Hematopoietic multipotent progenitor cell treated with erythropoietin and hydrocortisone succinate and interleukin-3 and kit ligand, for 8 days (in vitro differentiated cells): Measurements from ENCODE around the gene GOLGA3.
"Not testable (repeated sequence)": the region's sequence is repeated elsewhere in the genome, so short reads cannot be mapped to it uniquely, and the experiment has no call there.

Experiments
- DNase-seq: peaks from one replicate; pipeline ENCODE4 v3.0.0-alpha.2; 2015

GOLGA3 gene

GRCh38 chr12:132828706-132829534 is at the start of gene GOLGA3:
GOLGA3 (minus strand) TSS chr12:132828869; CDS start chr12:132822128, 6,741 bp downstream.
- peak; percentile 92 for DNase-seq

DNA sequence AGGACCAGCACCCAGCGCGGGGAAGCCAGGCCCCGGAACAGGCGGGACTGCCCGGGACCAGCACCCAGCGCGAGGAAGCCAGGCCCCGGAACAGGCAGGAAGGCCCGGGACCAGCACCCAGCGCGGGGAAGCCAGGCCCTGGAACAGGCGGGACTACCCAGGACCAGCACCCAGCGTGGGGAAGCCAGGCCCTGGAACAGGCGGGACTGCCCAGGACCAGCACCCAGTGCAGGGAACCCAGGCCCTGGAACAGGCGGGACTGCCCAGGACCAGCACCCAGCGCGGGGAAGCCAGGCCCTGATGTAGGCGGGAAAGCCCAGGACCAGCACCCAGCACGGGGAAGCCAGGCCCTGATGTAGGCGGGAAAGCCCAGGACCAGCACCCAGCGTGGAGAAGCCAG is 46.0 kb upstream of the GOLGA3 start:
- not testable (repeated sequence) for DNase-seq

DNA sequence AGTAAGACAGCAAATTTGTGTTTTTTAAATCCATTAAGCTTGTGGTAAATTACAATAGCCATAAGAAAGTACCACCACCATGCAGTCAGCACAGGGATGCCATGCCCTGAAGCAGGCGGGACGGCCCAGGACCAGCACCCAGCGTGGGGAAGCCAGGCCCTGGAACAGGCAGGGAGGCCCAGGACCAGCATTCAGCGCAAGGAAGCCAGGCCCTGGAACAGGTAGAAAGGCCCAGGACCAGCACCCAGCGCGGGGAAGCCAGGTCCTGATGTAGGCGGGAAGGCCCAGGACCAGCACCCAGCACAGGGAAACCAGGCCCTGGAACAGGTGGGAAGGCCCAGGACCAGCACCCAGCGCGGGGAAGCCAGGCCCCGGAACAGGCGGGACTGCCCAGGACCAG is 45.5 kb upstream of the GOLGA3 start:
- no peak for DNase-seq

DNA sequence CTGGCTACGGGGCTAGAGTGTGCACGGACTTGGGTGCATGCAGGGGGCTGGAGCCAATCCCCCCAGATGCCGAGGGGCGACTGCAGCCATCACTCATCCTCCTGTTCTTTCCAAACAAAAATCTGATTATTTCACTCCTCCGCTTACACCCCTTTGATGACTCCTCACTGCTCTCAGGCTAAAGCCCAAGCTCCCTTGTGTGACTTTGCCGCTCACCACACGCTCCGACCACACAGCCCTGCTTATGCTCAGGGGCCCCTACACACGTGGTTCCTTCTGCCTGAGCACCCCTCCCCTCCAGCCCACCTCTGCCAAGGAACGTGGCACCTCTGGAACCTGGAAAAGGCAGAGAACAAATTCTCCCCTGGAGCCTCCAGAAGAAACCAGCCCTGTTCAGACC is 45.1 kb upstream of the GOLGA3 start:
- no peak for DNase-seq

DNA sequence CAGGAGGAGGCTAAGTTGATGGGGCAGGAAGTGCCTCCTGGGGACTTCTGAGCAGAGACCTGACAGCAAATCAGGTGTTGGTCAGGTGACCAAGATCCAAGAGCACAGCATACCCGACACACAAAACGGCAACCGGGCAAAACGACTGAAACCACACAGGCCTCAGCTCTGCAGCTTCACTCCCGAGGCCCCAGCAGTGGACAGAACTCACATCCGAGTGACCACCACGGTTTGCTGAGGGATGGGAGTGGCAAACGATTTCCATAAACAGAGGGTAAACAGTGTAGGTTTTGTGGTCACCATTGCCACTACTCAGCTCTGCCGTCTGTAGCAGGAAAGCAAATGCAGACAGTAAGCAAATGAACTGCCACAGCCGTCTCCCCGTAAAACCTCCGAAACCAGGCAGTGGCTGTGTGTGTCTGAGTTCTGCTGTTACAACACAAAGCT is 44.3 kb upstream of the GOLGA3 start:
- no peak for DNase-seq

DNA sequence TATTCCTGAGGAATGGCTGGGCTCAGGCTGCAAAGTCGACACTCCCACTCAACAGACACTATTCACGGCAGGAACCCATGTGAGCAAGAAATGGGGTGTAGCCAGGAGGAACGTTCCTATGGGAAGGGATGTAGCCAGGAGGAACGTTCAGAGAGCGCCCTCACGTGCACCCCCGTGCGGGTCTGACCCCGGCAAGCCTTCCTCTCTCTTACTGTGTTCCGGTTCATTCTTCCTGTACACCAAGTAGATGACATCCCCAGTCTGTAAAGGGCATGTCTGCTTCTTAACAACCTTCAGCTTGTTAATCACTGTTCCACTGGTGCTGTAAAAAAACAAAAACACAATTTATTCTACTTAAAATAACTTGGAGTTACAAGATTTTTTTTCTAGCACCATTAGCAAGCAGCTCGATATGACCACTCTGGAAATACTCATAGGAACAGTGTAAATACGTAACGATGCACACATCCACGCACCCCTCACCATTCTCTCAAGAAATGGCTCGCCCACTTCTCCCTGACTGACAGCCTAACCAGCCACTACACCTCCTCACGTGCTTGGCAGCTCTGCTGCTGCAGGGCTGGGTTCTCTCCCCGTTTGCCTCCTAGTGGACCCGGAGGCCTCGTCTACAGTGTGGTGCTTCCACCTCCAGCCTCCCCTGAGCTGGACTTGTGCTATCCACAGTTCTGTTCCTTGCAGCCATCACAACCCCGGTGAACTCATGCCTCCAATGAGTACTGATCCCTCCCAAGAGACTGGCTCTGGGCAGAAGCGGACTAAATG is 43.6 kb upstream of the GOLGA3 start:
- DNase-seq = no peak

GRCh38 chr12:132869551-132869950 is 40.9 kb upstream of the GOLGA3 start:
- DNase-seq = no peak

DNA sequence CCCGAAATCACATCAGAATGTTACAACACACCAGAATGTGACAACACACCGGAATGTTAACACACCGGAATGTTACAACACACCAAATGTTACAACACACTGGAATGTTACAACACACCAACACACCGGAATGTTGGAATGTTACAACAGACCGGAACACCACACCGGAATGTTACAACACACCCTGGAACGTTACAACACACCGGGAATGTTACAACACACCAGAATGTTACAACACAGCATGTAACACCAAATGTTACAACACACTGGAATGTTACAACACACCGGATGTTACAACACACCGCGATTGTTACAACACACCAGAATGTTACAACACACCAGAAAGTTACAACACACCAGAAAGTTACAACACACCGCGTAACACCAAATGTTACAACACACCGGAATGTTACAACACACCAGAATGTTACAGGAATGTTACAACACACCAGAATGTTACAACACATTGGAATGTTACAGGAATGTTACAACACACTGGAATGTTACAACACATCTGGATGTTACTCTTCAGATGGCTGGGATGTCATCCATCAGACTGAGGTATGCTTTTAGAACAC is 37.7 kb upstream of the GOLGA3 start:
- no peak for DNase-seq

DNA sequence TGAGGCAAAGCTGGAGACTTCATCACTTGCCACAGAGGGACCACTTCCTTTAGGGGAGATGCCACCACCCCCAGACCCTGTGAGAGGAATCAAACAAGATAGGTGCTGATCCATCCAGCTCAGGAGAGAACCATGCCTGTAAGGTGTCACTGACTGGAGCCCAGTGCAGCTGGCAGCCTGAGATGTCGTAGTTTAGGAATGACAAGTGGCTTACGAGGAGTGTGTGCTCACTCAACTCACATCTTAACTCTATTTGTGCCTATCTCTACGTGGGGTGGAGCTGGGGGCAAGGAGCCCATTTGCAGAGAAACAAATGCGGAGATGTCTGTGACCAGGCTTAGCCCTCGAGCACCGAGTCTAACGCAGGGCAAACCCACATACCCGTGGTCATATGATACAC is 32.9 kb upstream of the GOLGA3 start:
- no peak for DNase-seq

- DNase-seq = peak; percentile 72
Measured at GRCh38 chr12:132858718-132859266, 30.1 kb upstream of the GOLGA3 start.

GRCh38 chr12:132857019-132857418 is 28.4 kb upstream of the GOLGA3 start:
- not testable (repeated sequence) for DNase-seq

DNA sequence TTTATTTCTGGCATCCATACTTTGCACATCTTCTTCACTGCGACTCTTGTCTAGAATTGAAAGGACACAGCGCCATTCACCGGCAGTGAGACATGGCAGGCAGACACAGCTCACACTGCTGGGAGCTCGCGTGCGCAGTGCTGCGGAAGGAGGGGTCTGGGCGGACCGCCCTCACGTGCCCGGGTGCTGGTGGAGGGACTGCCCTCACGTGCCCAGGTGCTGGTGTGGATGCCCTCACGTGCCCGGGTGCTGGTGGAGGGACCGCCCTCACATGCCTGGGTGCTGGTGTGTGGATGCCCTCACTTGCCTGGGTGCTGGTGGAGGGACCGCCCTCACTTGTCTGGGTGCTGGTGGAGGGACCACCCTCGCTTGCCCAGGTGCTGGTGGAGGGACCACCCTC is 27.9 kb upstream of the GOLGA3 start:
- no peak for DNase-seq

DNA sequence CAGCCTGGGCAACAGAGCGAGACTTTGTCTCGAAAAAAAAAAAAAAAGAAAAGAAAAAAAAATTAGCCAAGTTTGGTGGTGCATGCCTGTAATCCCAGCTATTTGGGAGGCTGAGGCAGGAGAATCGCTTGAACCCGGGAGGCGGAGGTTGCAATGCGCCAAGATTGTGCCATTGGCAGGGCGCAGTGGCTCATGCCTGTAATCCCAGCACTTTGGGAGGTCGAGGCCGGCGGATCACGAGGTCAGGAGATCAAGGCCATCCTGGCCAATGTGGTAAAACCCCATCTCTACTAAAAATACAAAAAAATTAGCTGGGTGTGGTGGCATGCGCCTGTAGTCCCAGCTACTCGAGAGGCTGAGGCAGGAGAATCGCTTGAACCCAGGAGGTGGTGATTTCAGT is 26.5 kb upstream of the GOLGA3 start:
- not testable (repeated sequence) for DNase-seq

GRCh38 chr12:132853285-132854092 is 24.8 kb upstream of the GOLGA3 start:
- DNase-seq = no peak

GRCh38 chr12:132852496-132852895 is 23.8 kb upstream of the GOLGA3 start:
- no peak for DNase-seq

DNA sequence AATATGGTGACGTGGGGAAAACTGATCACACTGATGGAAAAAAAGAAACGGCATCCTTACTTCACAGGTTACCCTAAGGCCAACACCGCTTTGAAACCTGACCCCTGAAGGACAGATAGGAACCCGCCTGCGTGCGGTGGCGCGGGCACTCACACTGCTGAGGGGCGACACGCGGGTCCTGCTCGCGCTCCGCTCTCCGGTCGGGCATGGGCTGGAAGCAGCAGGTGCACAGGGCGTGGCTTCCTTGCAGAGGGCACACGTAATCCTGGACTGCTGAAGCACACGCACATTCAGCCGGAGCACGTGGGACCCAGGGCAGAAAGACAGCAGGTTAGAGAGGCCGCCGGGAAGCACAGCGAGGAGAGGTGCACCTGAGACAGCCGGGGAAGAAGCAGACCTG is 22.8 kb upstream of the GOLGA3 start:
- DNase-seq = no peak

- no peak for DNase-seq
Measured at GRCh38 chr12:132850291-132850690, 21.6 kb upstream of the GOLGA3 start.

- DNase-seq = no peak
Measured at GRCh38 chr12:132848521-132848920, 19.9 kb upstream of the GOLGA3 start.

- DNase-seq = no peak
Measured at GRCh38 chr12:132847363-132848356, 19.0 kb upstream of the GOLGA3 start.

DNA sequence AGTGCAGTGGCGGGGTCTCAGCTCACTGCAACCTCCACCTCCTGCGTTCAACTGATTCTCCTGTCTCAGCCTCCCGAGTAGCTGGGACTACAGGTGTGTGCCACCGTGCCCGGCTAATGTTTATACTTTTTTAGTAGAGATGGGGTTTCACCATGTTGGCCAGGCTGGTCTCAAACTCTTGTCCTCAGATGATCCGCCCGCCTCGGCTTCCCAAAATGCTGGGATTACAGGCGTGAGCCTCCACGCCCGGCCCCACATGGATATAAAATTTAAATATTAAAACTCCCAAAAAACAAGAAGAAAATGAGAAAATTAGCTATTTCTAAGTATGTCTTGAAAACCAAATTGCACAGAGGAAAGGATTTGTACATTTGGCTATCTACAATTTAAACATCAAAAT is 16.0 kb upstream of the GOLGA3 start:
- not testable (repeated sequence) for DNase-seq

- DNase-seq = no peak
Measured at GRCh38 chr12:132842449-132843045, 13.9 kb upstream of the GOLGA3 start.
